Uterus (tissue), 2 donors: ENCODE measurements around the gene SIRT4.

Source experiments
- POLR2A ChIP-seq, 2 donors: fragments of 450-650 bp; IDR thresholded peaks; one replicate each; pipeline ENCODE4 v1.6.1; 2016; ENCODE audit warnings: antibody characterized with exemption in 2 of 2, mild to moderate bottlenecking in 1 of 2, moderate library complexity in 1 of 2
- TF ChIP-seq, protein P1 (sequence below), 4 experiments: fragments of 200-600 bp in 2 of 4; fragments of 450-650 bp in 2 of 4; sonication (generic) in 2 of 4; IDR thresholded peaks; one replicate each; pipeline ENCODE4 v1.5.1; 2016 to 2019; ENCODE audit warnings: antibody characterized with exemption in 4 of 4, mild to moderate bottlenecking in 2 of 4, moderate library complexity in 1 of 4

DNA sequence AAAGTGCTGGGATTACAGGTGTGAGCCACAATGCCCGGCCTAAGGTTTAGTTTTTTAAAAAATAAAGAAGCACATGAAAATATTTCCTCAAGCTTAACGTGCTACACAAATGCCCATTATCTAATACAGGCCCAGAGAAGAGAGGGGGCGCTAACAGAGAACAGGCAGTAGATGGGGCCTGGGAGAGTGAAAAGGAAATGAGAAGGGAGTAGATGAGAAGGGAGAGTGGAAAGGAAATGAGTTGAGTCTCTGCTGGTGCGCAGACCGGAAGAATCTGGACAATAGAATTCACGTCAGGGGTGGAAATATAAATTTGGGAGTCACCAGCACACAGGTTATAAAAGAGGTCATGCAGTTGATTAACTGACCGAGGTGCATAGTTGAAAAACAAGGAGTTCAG, 47.3 kb upstream of the SIRT4 start:
- TF ChIP-seq, protein P1, sequence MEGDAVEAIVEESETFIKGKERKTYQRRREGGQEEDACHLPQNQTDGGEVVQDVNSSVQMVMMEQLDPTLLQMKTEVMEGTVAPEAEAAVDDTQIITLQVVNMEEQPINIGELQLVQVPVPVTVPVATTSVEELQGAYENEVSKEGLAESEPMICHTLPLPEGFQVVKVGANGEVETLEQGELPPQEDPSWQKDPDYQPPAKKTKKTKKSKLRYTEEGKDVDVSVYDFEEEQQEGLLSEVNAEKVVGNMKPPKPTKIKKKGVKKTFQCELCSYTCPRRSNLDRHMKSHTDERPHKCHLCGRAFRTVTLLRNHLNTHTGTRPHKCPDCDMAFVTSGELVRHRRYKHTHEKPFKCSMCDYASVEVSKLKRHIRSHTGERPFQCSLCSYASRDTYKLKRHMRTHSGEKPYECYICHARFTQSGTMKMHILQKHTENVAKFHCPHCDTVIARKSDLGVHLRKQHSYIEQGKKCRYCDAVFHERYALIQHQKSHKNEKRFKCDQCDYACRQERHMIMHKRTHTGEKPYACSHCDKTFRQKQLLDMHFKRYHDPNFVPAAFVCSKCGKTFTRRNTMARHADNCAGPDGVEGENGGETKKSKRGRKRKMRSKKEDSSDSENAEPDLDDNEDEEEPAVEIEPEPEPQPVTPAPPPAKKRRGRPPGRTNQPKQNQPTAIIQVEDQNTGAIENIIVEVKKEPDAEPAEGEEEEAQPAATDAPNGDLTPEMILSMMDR (IDR thresholded peaks at IDR 0.05) = no peak
- TF ChIP-seq POLR2A (IDR thresholded peaks at IDR 0.05) = no peak
